Activated CD8-positive, alpha-beta T cell treated with anti-CD3 and anti-CD28 coated beads for 36 hours (primary cell): ENCODE data around the gene SIRT5. TPM values are rescaled to one million over a fixed set of nuclear protein-coding genes. Genes with fewer than 3 reads are reported as not detected.

Source experiments
- ATAC-seq: fragments of 200-7000 bp; cut with Tn5 transposase; one replicate; pipeline ENCODE4 v1.10.0; 2021; ENCODE audit warnings: mild to moderate bottlenecking, moderate library complexity
- CTCF ChIA-PET: fragments of 350-600 bp; sonication (Branson Sonifier 250); formaldehyde crosslinking; loops from one replicate; lab custom pipeline; 2021; ENCODE audit warnings: antibody characterized with exemption; lab: Charles Lee
- POLR2A ChIA-PET: fragments of 350-600 bp; sonication (Branson Sonifier 250); formaldehyde crosslinking; loops from one replicate; lab custom pipeline; 2021; ENCODE audit warnings: antibody characterized with exemption; lab: Charles Lee
- DNase-seq: peaks from one replicate; pipeline ENCODE4 v3.0.0-alpha.2; 2020
- H3K27ac Mint-ChIP-seq: one replicate; pipeline ENCODE4 v1.8.0; 2021; ENCODE audit warnings: mild to moderate bottlenecking, mixed read lengths
- H3K27me3 Mint-ChIP-seq: one replicate; pipeline ENCODE4 v1.8.0; 2021; ENCODE audit warnings: mixed read lengths
- H3K36me3 Mint-ChIP-seq: one replicate; pipeline ENCODE4 v1.8.0; 2021; ENCODE audit warnings: low read depth, mixed read lengths
- H3K4me1 Mint-ChIP-seq: one replicate; pipeline ENCODE4 v1.8.0; 2021; ENCODE audit warnings: low read depth, mixed read lengths
- H3K4me3 Mint-ChIP-seq: one replicate; pipeline ENCODE4 v1.8.0; 2021; ENCODE audit warnings: mild to moderate bottlenecking, moderate library complexity, mixed read lengths
- H3K9me3 Mint-ChIP-seq: one replicate; pipeline ENCODE4 v1.8.0; 2021; ENCODE audit warnings: mixed read lengths
- intact Hi-C: fragments of 100-400 bp; cut with micrococcal nuclease; formaldehyde crosslinking; loops from one replicate; pipeline ENCODE4 v1.10.0; 2022
- total RNA-seq, 2 experiments: library from RNA; stranded (reverse); gene quantifications; one replicate each; pipeline ENCODE4 v1.2.3, GENCODE V29; 2021
- TF ChIP-seq, protein P1 (sequence below): fragments of 200-600 bp; IDR thresholded peaks from one replicate; pipeline ENCODE4 v1.8.0; 2022; ENCODE audit warnings: antibody characterized with exemption, mild to moderate bottlenecking

Gene SIRT5
- total RNA-seq, 2 experiments from 2014 or later: 9.4 to 13.5 TPM

DNA sequence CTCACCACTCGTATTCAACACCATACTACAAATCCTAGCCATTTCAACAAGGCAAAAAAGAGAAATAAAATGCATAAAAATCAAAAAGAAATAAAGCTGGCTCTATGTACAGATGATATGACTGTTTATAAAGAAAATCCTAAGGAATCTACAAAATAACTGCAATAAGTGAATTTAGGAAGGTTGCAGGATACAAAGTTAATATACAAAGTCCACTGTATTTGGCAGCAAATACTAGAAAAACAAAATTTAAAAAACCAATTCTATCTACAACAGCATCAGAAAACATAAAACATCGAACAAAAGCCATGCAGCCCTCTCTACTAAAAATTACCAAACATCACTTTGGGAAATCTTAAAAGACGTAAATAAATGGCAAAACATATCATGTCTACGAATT is 89.6 kb downstream of the SIRT5 start:
- H3K9me3 Mint-ChIP-seq: no peaks in the 10 kb centered on the region
- intact Hi-C loops: no loop called here
- TF ChIP-seq, protein P1, sequence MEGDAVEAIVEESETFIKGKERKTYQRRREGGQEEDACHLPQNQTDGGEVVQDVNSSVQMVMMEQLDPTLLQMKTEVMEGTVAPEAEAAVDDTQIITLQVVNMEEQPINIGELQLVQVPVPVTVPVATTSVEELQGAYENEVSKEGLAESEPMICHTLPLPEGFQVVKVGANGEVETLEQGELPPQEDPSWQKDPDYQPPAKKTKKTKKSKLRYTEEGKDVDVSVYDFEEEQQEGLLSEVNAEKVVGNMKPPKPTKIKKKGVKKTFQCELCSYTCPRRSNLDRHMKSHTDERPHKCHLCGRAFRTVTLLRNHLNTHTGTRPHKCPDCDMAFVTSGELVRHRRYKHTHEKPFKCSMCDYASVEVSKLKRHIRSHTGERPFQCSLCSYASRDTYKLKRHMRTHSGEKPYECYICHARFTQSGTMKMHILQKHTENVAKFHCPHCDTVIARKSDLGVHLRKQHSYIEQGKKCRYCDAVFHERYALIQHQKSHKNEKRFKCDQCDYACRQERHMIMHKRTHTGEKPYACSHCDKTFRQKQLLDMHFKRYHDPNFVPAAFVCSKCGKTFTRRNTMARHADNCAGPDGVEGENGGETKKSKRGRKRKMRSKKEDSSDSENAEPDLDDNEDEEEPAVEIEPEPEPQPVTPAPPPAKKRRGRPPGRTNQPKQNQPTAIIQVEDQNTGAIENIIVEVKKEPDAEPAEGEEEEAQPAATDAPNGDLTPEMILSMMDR: no peak
- ATAC-seq (no peak), DNase-seq (no peak)
- ChIA-PET CTCF (interaction anchor here (1.0 to 1.2 kb wide), 2 partner anchors 13 to 62 kb away, joined by 3 to 4 read pairs; no protein-coding TSS in a partner anchor), POLR2A (interaction anchor here (0.6 kb wide), 1 partner anchor 1615 kb away, joined by 3 read pairs; no protein-coding TSS in a partner anchor)
- no peak overlapping the region for H3K4me3 Mint-ChIP-seq
- peaks cover 84% of the 10 kb centered on the region for H3K4me1 Mint-ChIP-seq
- H3K36me3 Mint-ChIP-seq: peaks cover 12% of the 10 kb centered on the region
- H3K27ac Mint-ChIP-seq: no peak overlapping the region
- no peaks in the 10 kb centered on the region for H3K27me3 Mint-ChIP-seq

Other genes starting within 250 kb of the SIRT5 start
- gene TBC1D7, start 246.1 kb upstream of the SIRT5 start, total RNA-seq: 10 to 100 TPM; 21.3 to 23.8 TPM
- 10 to 100 TPM; 12.3 to 12.9 TPM for gene GFOD1, start 87.0 kb upstream of the SIRT5 start, total RNA-seq
- gene NOL7, start 40.7 kb downstream of the SIRT5 start, total RNA-seq: 10 to 100 TPM; 95.2 to 95.8 TPM
- 10 to 100 TPM; 53.3 to 56.2 TPM for gene RANBP9, start 137.2 kb downstream of the SIRT5 start, total RNA-seq
- gene MCUR1, start 240.0 kb downstream of the SIRT5 start, total RNA-seq: 10 to 100 TPM; 34.8 to 38.0 TPM